NB4 (cell line): ENCODE results near the gene CBFA2T2.

ENCODE experiments used
- DNase-seq: peaks from one replicate; pipeline ENCODE4 v3.0.0; 2010; ENCODE audit warnings: low read depth
- H3K4me3 ChIP-seq: one replicate; pipeline ENCODE4 v1.5.1; 2011; ENCODE audit warnings: mild to moderate bottlenecking, low read depth, low read length, moderate library complexity
- CTCF ChIP-seq: IDR thresholded peaks from one replicate; pipeline ENCODE4 v1.5.1; 2012; ENCODE audit warnings: low read depth, low read length
- MAX ChIP-seq: IDR thresholded peaks from 2 replicates; pipeline ENCODE4 v1.6.1; 2011; ENCODE audit warnings: low read depth, low read length
- MYC ChIP-seq: IDR thresholded peaks from 2 replicates; pipeline ENCODE4 v1.6.1; 2011; ENCODE audit warnings: low read depth, low read length
- POLR2A ChIP-seq: IDR thresholded peaks from 2 replicates; pipeline ENCODE4 v1.6.1; 2011; ENCODE audit warnings: mild to moderate bottlenecking; ENCODE audit not compliant: insufficient read length; ENCODE audit errors: extremely low read depth

Gene CBFA2T2

GRCh38 chr20:33675136-33675959, 185.5 kb downstream of the CBFA2T2 start:
- TF ChIP-seq MAX (no peak), CTCF (no peak), POLR2A (no peak), MYC (no peak)
- peak overlapping the region; percentile 16 for H3K4me3 ChIP-seq
- no peak for DNase-seq

GRCh38 chr20:33676121-33676520, 186.2 kb downstream of the CBFA2T2 start:
- TF ChIP-seq CTCF (no peak), MAX (no peak), POLR2A (no peak), MYC (no peak)
- H3K4me3 ChIP-seq = no peak overlapping the region
- no peak for DNase-seq

GRCh38 chr20:33676652-33677645, 187.1 kb downstream of the CBFA2T2 start:
- no peak for TF ChIP-seq MYC
- no peak for TF ChIP-seq POLR2A
- TF ChIP-seq CTCF = no peak
- TF ChIP-seq MAX = no peak
- no peak for DNase-seq
- no peak overlapping the region for H3K4me3 ChIP-seq

- DNase-seq = no peak
- no peak for TF ChIP-seq CTCF
- TF ChIP-seq MAX = no peak
- no peak overlapping the region for H3K4me3 ChIP-seq
These were observed 188.3 kb downstream of the CBFA2T2 start for GRCh38 chr20:33677991-33678702.

GRCh38 chr20:33679758-33680485, 190.0 kb downstream of the CBFA2T2 start:
- TF ChIP-seq CTCF = no peak
- no peak for TF ChIP-seq MAX
- no peak for TF ChIP-seq POLR2A
- TF ChIP-seq MYC = no peak
- no peak for DNase-seq

More at GRCh38 chr20:33679758-33680485, 190.0 kb downstream of the CBFA2T2 start:
- no peak overlapping the region for H3K4me3 ChIP-seq
